Upper lobe of right lung (tissue), 1 donor: ENCODE measurements around the gene LALBA. TPM values are rescaled to one million over a fixed set of nuclear protein-coding genes. Genes with fewer than 3 reads are reported as not detected.

Source experiments
- ATAC-seq: fragments of 200-7000 bp; cut with Tn5 transposase; one replicate; pipeline ENCODE4 v1.9.1; 2020; ENCODE audit warnings: mild to moderate bottlenecking, moderate library complexity
- DNase-seq: peaks from one replicate; pipeline ENCODE4 v3.0.0-alpha.2; 2020
- H3K27ac ChIP-seq: fragments of 200-600 bp; one replicate; pipeline ENCODE4 v1.8.0; 2022
- H3K27me3 ChIP-seq: fragments of 200-600 bp; one replicate; pipeline ENCODE4 v1.8.0; 2022; ENCODE audit warnings: mild to moderate bottlenecking
- H3K36me3 ChIP-seq: fragments of 200-600 bp; one replicate; pipeline ENCODE4 v1.8.0; 2022
- H3K4me1 ChIP-seq: fragments of 200-600 bp; one replicate; pipeline ENCODE4 v1.8.0; 2022
- H3K4me3 ChIP-seq: fragments of 200-600 bp; one replicate; pipeline ENCODE4 v1.8.0; 2022; ENCODE audit warnings: mild to moderate bottlenecking
- H3K9me3 ChIP-seq: fragments of 200-600 bp; one replicate; pipeline ENCODE4 v1.8.0; 2022
- CTCF ChIP-seq: fragments of 200-600 bp; IDR thresholded peaks from one replicate; pipeline ENCODE4 v1.8.0; 2022; ENCODE audit warnings: antibody characterized with exemption
- intact Hi-C: fragments of 100-400 bp; cut with DNase I; formaldehyde crosslinking; loops from one replicate; pipeline ENCODE4 v1.11.0; 2022
- total RNA-seq: library from RNA; stranded (reverse); fragmentation: NEBNext Ultra II Directional; extraction: Animal tissue kit (Norgen Biotek cat#: 25700); gene quantifications from one replicate; pipeline ENCODE4 v1.2.1, GENCODE V29; 2021
- donor health status: DM: no; HTN: yes; CAD: no; lungs with severe emphysema.

Gene LALBA
- total RNA-seq, 1 donor from 2014 or later, result not detected

GRCh38 chr12:48545833-48546469 is 23.9 kb downstream of the LALBA start:
- DNase-seq (no peak), ATAC-seq (no peak)
- no peak for TF ChIP-seq CTCF
- Histone ChIP-seq H3K4me1 (no peaks in the 10 kb centered on the region), H3K27ac (no peak overlapping the region), H3K27me3 (no peaks in the 10 kb centered on the region), H3K4me3 (no peak overlapping the region), H3K9me3 (no peaks in the 10 kb centered on the region), H3K36me3 (no peaks in the 10 kb centered on the region)
- intact Hi-C loops, result no loop called here

GRCh38 chr12:48542300-48542928 is 27.4 kb downstream of the LALBA start:
- Histone ChIP-seq H3K4me3 (no peak overlapping the region), H3K27me3 (no peaks in the 10 kb centered on the region), H3K36me3 (no peaks in the 10 kb centered on the region), H3K9me3 (no peaks in the 10 kb centered on the region), H3K27ac (no peak overlapping the region), H3K4me1 (no peaks in the 10 kb centered on the region)
- intact Hi-C loops, result no loop called here
- ATAC-seq (peak; percentile 84), DNase-seq (peak; percentile 71)
- peak; percentile 64 for TF ChIP-seq CTCF

GRCh38 chr12:48536602-48537001 is 33.2 kb downstream of the LALBA start:
- Histone ChIP-seq H3K27me3 (no peaks in the 10 kb centered on the region), H3K4me1 (no peaks in the 10 kb centered on the region), H3K27ac (no peak overlapping the region), H3K9me3 (no peaks in the 10 kb centered on the region), H3K36me3 (no peaks in the 10 kb centered on the region), H3K4me3 (no peak overlapping the region)
- no peak for DNase-seq
- intact Hi-C loops, result no loop called here
- ATAC-seq, result no peak
- TF ChIP-seq CTCF, result no peak

- Histone ChIP-seq H3K36me3 (no peaks in the 10 kb centered on the region), H3K27ac (no peak overlapping the region), H3K27me3 (no peaks in the 10 kb centered on the region), H3K9me3 (no peaks in the 10 kb centered on the region), H3K4me3 (no peak overlapping the region), H3K4me1 (no peaks in the 10 kb centered on the region)
- intact Hi-C loops, result no loop called here
- ATAC-seq (no peak), DNase-seq (no peak)
- no peak for TF ChIP-seq CTCF
Measured at GRCh38 chr12:48532601-48533000, 37.2 kb downstream of the LALBA start.

GRCh38 chr12:48527891-48528670 is 41.8 kb downstream of the LALBA start:
- Histone ChIP-seq H3K27ac (no peak overlapping the region), H3K9me3 (no peaks in the 10 kb centered on the region), H3K4me1 (no peaks in the 10 kb centered on the region), H3K4me3 (no peak overlapping the region), H3K27me3 (no peaks in the 10 kb centered on the region), H3K36me3 (no peaks in the 10 kb centered on the region)
- DNase-seq, result no peak
- TF ChIP-seq CTCF, result no peak
- ATAC-seq, result no peak
- intact Hi-C loops, result no loop called here
